ENCODE measurements around the gene EMCN.
"Not testable (repeated sequence)": the region's sequence is repeated elsewhere in the genome, so short reads cannot be mapped to it uniquely, and the experiment has no call there.

The EMCN gene

GRCh38 chr4:100545427-100545826, 27.6 kb upstream of the EMCN start:
- in situ Hi-C loops (cut with MboI; ENCODE audit: low sequenced_read_pairs, unreplicated experiment): no loop called here
- no peak for DNase-seq (ENCODE audit: low spot score)
- TF ChIP-seq CTCF (IDR thresholded peaks at IDR 0.05; ENCODE audit: borderline replicate concordance, control extremely low read depth, extremely low read depth, insufficient read depth, missing control alignments): no peak

GRCh38 chr4:100540131-100540530, 22.3 kb upstream of the EMCN start:
- in situ Hi-C loops (cut with MboI; ENCODE audit: low sequenced_read_pairs, unreplicated experiment): no loop called here
- no peak for TF ChIP-seq CTCF (IDR thresholded peaks at IDR 0.05; ENCODE audit: borderline replicate concordance, control extremely low read depth, extremely low read depth, insufficient read depth, missing control alignments)
- DNase-seq (ENCODE audit: low spot score): no peak

- no peak for TF ChIP-seq CTCF (IDR thresholded peaks at IDR 0.05; ENCODE audit: borderline replicate concordance, control extremely low read depth, extremely low read depth, insufficient read depth, missing control alignments)
- in situ Hi-C loops (cut with MboI; ENCODE audit: low sequenced_read_pairs, unreplicated experiment): no loop called here
- no peak for DNase-seq (ENCODE audit: low spot score)
These were observed 21.9 kb upstream of the EMCN start for GRCh38 chr4:100539706-100540105.

- in situ Hi-C loops (cut with MboI; ENCODE audit: low sequenced_read_pairs, unreplicated experiment): no loop called here
- DNase-seq (ENCODE audit: low spot score): no peak
- TF ChIP-seq CTCF (IDR thresholded peaks at IDR 0.05; ENCODE audit: borderline replicate concordance, control extremely low read depth, extremely low read depth, insufficient read depth, missing control alignments): no peak
These were observed 15.9 kb upstream of the EMCN start for GRCh38 chr4:100533741-100534140.

GRCh38 chr4:100530161-100530560, 12.3 kb upstream of the EMCN start:
- DNase-seq (ENCODE audit: low spot score); in situ Hi-C loops (cut with MboI; ENCODE audit: low sequenced_read_pairs, unreplicated experiment): not testable (repeated sequence)

- no peak for DNase-seq (ENCODE audit: low spot score)
- no peak for TF ChIP-seq CTCF (IDR thresholded peaks at IDR 0.05; ENCODE audit: borderline replicate concordance, control extremely low read depth, extremely low read depth, insufficient read depth, missing control alignments)
- in situ Hi-C loops (cut with MboI; ENCODE audit: low sequenced_read_pairs, unreplicated experiment): no loop called here
These were observed 7.9 kb upstream of the EMCN start for GRCh38 chr4:100525686-100526085.

- TF ChIP-seq CTCF (IDR thresholded peaks at IDR 0.05; ENCODE audit: borderline replicate concordance, control extremely low read depth, extremely low read depth, insufficient read depth, missing control alignments): no peak
- no peak for DNase-seq (ENCODE audit: low spot score)
- in situ Hi-C loops (cut with MboI; ENCODE audit: low sequenced_read_pairs, unreplicated experiment): no loop called here
These were observed 1.4 kb upstream of the EMCN start for GRCh38 chr4:100519205-100519604.
